Fibroblast of lung (primary cell): Measurements from ENCODE around the gene COX14. TPM values are rescaled to one million over a fixed set of nuclear protein-coding genes. Genes with fewer than 3 reads are reported as not detected.

Experiments used
- DNase-seq, 2 donors: peaks; one replicate each; pipeline versions ENCODE4 v3.0.0 to v3.0.0-alpha.2; 2010; ENCODE audit warnings: low read depth in 2 of 2
- H2AFZ ChIP-seq: 2 replicates; pipeline ENCODE4 v1.5.1; 2012; ENCODE audit warnings: low read length, control low read depth, inconsistent platforms
- H3K27ac ChIP-seq: 2 replicates; pipeline ENCODE4 v1.5.1; 2011; ENCODE audit warnings: low read length, control low read depth; ENCODE audit not compliant: insufficient read depth
- H3K27me3 ChIP-seq: 2 replicates; pipeline ENCODE4 v1.5.1; 2011; ENCODE audit warnings: mild to moderate bottlenecking, low read length; ENCODE audit not compliant: control insufficient read depth, insufficient read depth
- H3K36me3 ChIP-seq: 2 replicates; pipeline ENCODE4 v1.5.1; 2011; ENCODE audit warnings: low read length; ENCODE audit not compliant: control insufficient read depth, insufficient read depth
- H3K4me1 ChIP-seq: 2 replicates; pipeline ENCODE4 v1.5.1; 2011; ENCODE audit warnings: low read length; ENCODE audit not compliant: control insufficient read depth, insufficient read depth; ENCODE audit errors: extremely low read depth
- H3K4me2 ChIP-seq: 2 replicates; pipeline ENCODE4 v1.5.1; 2011; ENCODE audit warnings: low read length, control low read depth; ENCODE audit not compliant: insufficient read depth; ENCODE audit errors: extremely low read depth
- H3K4me3 ChIP-seq, 4 experiments: fragments of 200-600 bp in 1 of 4; sonication (generic) in 1 of 4; replicated peaks in 1 of 4; 2 replicates each; pipeline ENCODE4 v1.5.1; 2011 to 2016; ENCODE audit warnings: low read length in 4 of 4, low read depth in 3 of 4, mild to moderate bottlenecking in 3 of 4, control low read depth in 2 of 4, inconsistent platforms in 1 of 4, mixed read lengths in 1 of 4; ENCODE audit not compliant: insufficient read depth in 1 of 4; ENCODE audit errors: control extremely low read depth in 1 of 4
- H3K79me2 ChIP-seq: 2 replicates; pipeline ENCODE4 v1.5.1; 2012; ENCODE audit warnings: mild to moderate bottlenecking, low read length, inconsistent platforms; ENCODE audit not compliant: control insufficient read depth, insufficient read depth
- H3K9ac ChIP-seq: 2 replicates; pipeline ENCODE4 v1.5.1; 2011; ENCODE audit warnings: mild to moderate bottlenecking, low read length, control low read depth; ENCODE audit not compliant: insufficient read depth
- H3K9me3 ChIP-seq: 2 replicates; pipeline ENCODE4 v1.5.1; 2012; ENCODE audit warnings: low read depth, low read length; ENCODE audit not compliant: control insufficient read depth, insufficient read depth
- H4K20me1 ChIP-seq: 2 replicates; pipeline ENCODE4 v1.5.1; 2011; ENCODE audit warnings: low read length; ENCODE audit not compliant: control insufficient read depth, insufficient read depth; ENCODE audit errors: extremely low read depth
- EZH2 ChIP-seq: IDR thresholded peaks from 2 replicates; pipeline ENCODE4 v1.5.1; 2012; ENCODE audit warnings: low read length, control low read depth, mild to moderate bottlenecking; ENCODE audit errors: missing control alignments
- polyA plus RNA-seq, 2 donors: library from polyadenylated mRNA; depleted of rRNA in 1 of 2; stranded (reverse) in 1 of 2; unstranded in 1 of 2; fragments of >200 nt; gene quantifications; 2 replicates each; pipeline ENCODE4 v1.2.1, GENCODE V29; 2011 to 2012; ENCODE audit warnings: missing spikeins in 1 of 2
- total RNA-seq: library from RNA; depleted of rRNA; stranded (reverse); fragments of >200 nt; gene quantifications from 2 replicates; pipeline ENCODE4 v1.2.1, GENCODE V29; 2014
- TF ChIP-seq, protein P1 (sequence below), 2 donors: IDR thresholded peaks in 1 of 2; conservative IDR thresholded peaks in 1 of 2; 1 replicate in 1 of 2; 2 replicates in 1 of 2; pipeline ENCODE4 v1.5.1; 2011 to 2012; ENCODE audit warnings: low read length in 2 of 2, control low read depth in 1 of 2, inconsistent platforms in 1 of 2, low read depth in 1 of 2, mild to moderate bottlenecking in 1 of 2

Gene COX14
- total and polyA plus RNA-seq, 2 donors (not counting 1 experiment from before 2014, with no cell fraction given): 55.3 to 57.1 TPM

DNA sequence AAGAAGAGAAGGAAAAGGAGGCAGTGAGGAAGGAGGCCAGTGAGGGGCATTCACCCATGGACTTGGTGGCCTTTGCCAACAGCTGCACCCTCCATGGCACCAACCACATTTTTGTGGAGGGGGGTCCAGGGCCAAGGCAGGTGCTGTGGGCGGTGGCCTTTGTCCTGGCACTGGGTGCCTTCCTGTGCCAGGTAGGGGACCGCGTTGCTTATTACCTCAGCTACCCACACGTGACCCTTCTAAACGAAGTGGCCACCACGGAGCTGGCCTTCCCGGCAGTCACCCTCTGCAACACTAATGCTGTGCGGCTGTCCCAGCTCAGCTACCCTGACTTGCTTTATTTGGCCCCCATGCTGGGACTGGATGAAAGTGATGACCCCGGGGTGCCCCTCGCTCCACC lies 38.3 kb upstream of the COX14 start:
- no peaks in the 10 kb centered on the region for H4K20me1 ChIP-seq
- H3K9ac ChIP-seq: no peak overlapping the region
- no peak overlapping the region for H3K4me2 ChIP-seq
- no peak for DNase-seq
- H3K9me3 ChIP-seq: no peaks in the 10 kb centered on the region
- no peaks in the 10 kb centered on the region for H3K36me3 ChIP-seq
- H2AFZ ChIP-seq: no peak overlapping the region
- TF ChIP-seq EZH2: no peak
- TF ChIP-seq, protein P1, sequence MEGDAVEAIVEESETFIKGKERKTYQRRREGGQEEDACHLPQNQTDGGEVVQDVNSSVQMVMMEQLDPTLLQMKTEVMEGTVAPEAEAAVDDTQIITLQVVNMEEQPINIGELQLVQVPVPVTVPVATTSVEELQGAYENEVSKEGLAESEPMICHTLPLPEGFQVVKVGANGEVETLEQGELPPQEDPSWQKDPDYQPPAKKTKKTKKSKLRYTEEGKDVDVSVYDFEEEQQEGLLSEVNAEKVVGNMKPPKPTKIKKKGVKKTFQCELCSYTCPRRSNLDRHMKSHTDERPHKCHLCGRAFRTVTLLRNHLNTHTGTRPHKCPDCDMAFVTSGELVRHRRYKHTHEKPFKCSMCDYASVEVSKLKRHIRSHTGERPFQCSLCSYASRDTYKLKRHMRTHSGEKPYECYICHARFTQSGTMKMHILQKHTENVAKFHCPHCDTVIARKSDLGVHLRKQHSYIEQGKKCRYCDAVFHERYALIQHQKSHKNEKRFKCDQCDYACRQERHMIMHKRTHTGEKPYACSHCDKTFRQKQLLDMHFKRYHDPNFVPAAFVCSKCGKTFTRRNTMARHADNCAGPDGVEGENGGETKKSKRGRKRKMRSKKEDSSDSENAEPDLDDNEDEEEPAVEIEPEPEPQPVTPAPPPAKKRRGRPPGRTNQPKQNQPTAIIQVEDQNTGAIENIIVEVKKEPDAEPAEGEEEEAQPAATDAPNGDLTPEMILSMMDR (conservative IDR thresholded peaks at IDR 0.05 in 1 of 2, IDR thresholded peaks at IDR 0.05 in 1 of 2; ENCODE audit: low read depth in 1 of 2, low read length in 2 of 2): no peak
- no peak overlapping the region for H3K4me3 ChIP-seq
- no peaks in the 10 kb centered on the region for H3K79me2 ChIP-seq
- H3K27me3 ChIP-seq: no peaks in the 10 kb centered on the region
- peaks cover 3% of the 10 kb centered on the region for H3K4me1 ChIP-seq
- H3K27ac ChIP-seq: no peak overlapping the region

DNA sequence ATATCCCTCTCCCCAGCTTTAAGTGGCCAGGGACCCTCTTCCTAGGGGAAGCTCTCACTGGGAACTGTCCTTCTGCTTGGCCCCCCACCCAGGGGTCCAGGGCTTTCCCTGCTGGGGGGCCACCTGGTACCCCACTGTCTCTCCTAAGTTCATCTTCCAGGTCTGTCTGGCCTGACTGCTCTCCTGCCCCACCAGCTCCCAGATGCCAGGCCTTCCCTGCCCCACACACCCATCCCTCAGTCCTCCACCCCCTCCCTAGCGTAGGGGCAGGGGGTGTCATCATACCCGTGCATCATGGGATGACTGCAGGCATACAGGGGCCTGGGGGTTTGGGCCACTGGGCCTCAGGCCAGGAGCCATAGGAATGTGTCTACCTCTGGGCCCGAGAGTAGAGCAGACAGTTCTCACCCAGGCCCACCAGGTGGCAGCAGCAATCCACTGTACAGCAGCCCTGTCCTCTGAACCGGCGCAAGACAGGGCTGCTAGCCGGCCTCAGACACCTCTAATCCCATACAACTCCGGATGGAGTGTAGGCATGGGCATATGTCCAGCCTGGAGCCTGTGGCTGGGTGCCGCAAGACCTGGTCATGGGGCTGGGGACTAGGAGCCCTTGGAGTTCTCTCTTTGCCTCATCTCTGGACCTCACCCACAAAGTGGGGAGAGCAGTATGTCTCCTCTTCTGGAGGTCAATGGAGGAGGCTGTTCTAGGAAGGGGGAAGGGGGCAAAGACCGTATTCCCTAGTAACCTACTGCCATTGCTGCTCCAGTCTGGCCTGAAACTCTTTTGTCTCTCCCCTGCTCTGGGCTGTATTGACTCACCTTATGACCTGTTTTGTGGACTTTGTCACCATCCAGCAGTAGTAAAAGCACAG lies 36.9 kb upstream of the COX14 start:
- H3K4me1 ChIP-seq: peaks cover 3% of the 10 kb centered on the region
- H3K9me3 ChIP-seq: no peaks in the 10 kb centered on the region
- TF ChIP-seq, protein P1 (conservative IDR thresholded peaks at IDR 0.05 in 1 of 2, IDR thresholded peaks at IDR 0.05 in 1 of 2; ENCODE audit: low read depth in 1 of 2, low read length in 2 of 2): peak; percentile 80 to 84
- TF ChIP-seq EZH2: no peak
- no peak overlapping the region for H3K4me3 ChIP-seq
- no peaks in the 10 kb centered on the region for H3K79me2 ChIP-seq
- peak; percentile 69 to 83 for DNase-seq
- no peak overlapping the region for H2AFZ ChIP-seq
- no peak overlapping the region for H3K27ac ChIP-seq
- H4K20me1 ChIP-seq: no peaks in the 10 kb centered on the region
- no peak overlapping the region for H3K9ac ChIP-seq
- H3K36me3 ChIP-seq: no peaks in the 10 kb centered on the region
- peak overlapping the region; percentile 37 for H3K4me2 ChIP-seq
- no peaks in the 10 kb centered on the region for H3K27me3 ChIP-seq

DNA sequence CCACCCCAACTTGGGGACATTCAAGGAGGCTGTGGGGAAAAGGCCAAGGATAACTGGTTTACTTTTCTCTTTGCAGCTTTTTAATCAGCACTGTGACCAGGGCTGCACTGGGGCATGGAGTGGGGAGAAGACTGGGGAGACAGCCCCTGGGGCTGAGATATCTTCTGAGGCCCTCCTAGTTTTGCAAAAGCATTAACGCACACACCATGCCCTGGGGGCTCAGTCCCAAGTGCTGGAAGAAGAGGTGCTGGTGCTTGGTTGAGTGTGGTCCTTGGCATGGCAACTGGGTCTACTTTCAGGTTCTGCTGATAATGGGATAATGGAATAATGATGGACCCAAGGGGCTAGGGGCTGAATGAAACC lies 36.2 kb upstream of the COX14 start:
- H3K27me3 ChIP-seq: no peaks in the 10 kb centered on the region
- H3K36me3 ChIP-seq: no peaks in the 10 kb centered on the region
- H3K9ac ChIP-seq: no peak overlapping the region
- no peak overlapping the region for H3K27ac ChIP-seq
- no peak overlapping the region for H2AFZ ChIP-seq
- H3K4me2 ChIP-seq: no peak overlapping the region
- DNase-seq: no peak
- no peaks in the 10 kb centered on the region for H4K20me1 ChIP-seq
- peaks cover 3% of the 10 kb centered on the region for H3K4me1 ChIP-seq
- no peaks in the 10 kb centered on the region for H3K9me3 ChIP-seq
- no peak overlapping the region for H3K4me3 ChIP-seq
- TF ChIP-seq, protein P1 (conservative IDR thresholded peaks at IDR 0.05 in 1 of 2, IDR thresholded peaks at IDR 0.05 in 1 of 2; ENCODE audit: low read depth in 1 of 2, low read length in 2 of 2): no peak
- TF ChIP-seq EZH2: no peak
- no peaks in the 10 kb centered on the region for H3K79me2 ChIP-seq
